ENCODE measurements around the gene PCAT6.
"Not testable (repeated sequence)": the region's sequence is repeated elsewhere in the genome, so short reads cannot be mapped to it uniquely, and the experiment has no call there.

The PCAT6 gene

GRCh38 chr1:202791077-202791747 is 19.5 kb upstream of the PCAT6 start:
- H3K4me3 ChIP-seq (ENCODE audit: low read depth, low read length): no peak overlapping the region
- DNase-seq (ENCODE audit: low read depth): no peak
- TF ChIP-seq CTCF (conservative IDR thresholded peaks at IDR 0.05; ENCODE audit: low read depth, low read length): no peak

- H3K4me3 ChIP-seq (ENCODE audit: low read depth, low read length): no peak overlapping the region
- no peak for TF ChIP-seq CTCF (conservative IDR thresholded peaks at IDR 0.05; ENCODE audit: low read depth, low read length)
- no peak for DNase-seq (ENCODE audit: low read depth)
Measured at GRCh38 chr1:202794051-202794740, 16.6 kb upstream of the PCAT6 start.

- not testable (repeated sequence) for DNase-seq (ENCODE audit: low read depth); H3K4me3 ChIP-seq (ENCODE audit: low read depth, low read length)
Measured at GRCh38 chr1:202794931-202795330, 15.8 kb upstream of the PCAT6 start.

- H3K4me3 ChIP-seq (ENCODE audit: low read depth, low read length): no peak overlapping the region
- TF ChIP-seq CTCF (conservative IDR thresholded peaks at IDR 0.05; ENCODE audit: low read depth, low read length): no peak
- DNase-seq (ENCODE audit: low read depth): no peak
Measured at GRCh38 chr1:202796670-202797069, 14.1 kb upstream of the PCAT6 start.

GRCh38 chr1:202798260-202798659 is 12.5 kb upstream of the PCAT6 start:
- H3K4me3 ChIP-seq (ENCODE audit: low read depth, low read length): no peak overlapping the region
- TF ChIP-seq CTCF (conservative IDR thresholded peaks at IDR 0.05; ENCODE audit: low read depth, low read length): no peak
- DNase-seq (ENCODE audit: low read depth): no peak

- no peak for DNase-seq (ENCODE audit: low read depth)
- no peak for TF ChIP-seq CTCF (conservative IDR thresholded peaks at IDR 0.05; ENCODE audit: low read depth, low read length)
- H3K4me3 ChIP-seq (ENCODE audit: low read depth, low read length): no peak overlapping the region
Measured at GRCh38 chr1:202798792-202799331, 11.9 kb upstream of the PCAT6 start.

- TF ChIP-seq CTCF (conservative IDR thresholded peaks at IDR 0.05; ENCODE audit: low read depth, low read length): no peak
- DNase-seq (ENCODE audit: low read depth): no peak
- H3K4me3 ChIP-seq (ENCODE audit: low read depth, low read length): no peak overlapping the region
Measured at GRCh38 chr1:202800742-202801141, 10.0 kb upstream of the PCAT6 start.

All from choroid plexus epithelial cell (primary cell).